NOMO-1 treated with dmso at 0.1 percent for 144 hours (cell line): ENCODE results near the gene KCNG2.

Source experiments
- DNase-seq: peaks from one replicate; lab custom pipeline; 2025; ENCODE audit not compliant: unreplicated experiment; lab: John Stamatoyannopoulos, UW

The KCNG2 gene

DNA sequence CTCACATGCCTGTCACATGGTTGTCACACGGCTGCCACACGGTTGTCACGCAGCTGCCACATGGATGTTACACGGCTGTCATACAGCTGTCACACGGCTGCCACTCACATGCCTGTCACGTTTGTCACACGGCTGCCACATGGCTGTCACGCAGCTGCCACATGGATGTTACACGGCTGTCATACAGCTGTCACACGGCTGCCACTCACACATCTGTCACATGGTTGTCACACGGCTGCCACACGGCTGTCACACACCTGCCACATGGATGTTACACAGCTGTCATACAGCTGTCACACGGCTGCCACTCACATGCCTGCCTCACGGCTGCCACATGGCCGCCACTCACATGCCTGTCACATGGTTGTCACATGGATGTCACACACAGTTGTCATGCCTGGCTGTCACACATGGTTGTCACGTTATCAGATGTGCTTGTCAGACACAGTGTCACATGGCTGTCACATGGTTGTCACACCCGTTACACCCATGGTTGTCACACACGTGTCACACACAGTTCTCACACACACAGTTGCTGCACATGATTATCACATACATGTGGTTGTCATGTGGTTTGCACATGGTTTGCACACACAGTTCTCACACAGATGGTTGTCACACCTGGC lies 19.4 kb downstream of the KCNG2 start:
- no peak for DNase-seq

DNA sequence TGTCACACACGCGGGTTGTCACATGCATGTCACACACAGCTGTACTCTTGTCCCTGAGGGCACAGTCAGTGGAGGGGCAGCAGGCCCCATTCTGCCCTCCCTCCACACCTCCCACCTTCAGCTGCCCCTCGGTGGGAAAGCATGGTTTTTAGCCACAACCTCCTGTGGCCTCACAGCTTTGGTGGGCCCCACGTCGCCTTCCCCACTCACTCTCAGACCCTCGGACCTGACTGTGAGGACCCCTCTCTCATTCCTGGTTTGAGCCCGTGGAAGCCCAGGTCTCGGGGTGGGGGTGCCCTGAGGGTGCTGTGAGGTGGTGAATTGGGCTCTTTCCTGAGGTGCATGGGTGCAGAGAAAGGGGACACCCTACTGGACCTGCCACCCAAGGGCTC lies 19.9 kb downstream of the KCNG2 start:
- DNase-seq: no peak

GRCh38 chr18:79818036-79818435 lies 20.3 kb downstream of the KCNG2 start:
- no peak for DNase-seq

DNA sequence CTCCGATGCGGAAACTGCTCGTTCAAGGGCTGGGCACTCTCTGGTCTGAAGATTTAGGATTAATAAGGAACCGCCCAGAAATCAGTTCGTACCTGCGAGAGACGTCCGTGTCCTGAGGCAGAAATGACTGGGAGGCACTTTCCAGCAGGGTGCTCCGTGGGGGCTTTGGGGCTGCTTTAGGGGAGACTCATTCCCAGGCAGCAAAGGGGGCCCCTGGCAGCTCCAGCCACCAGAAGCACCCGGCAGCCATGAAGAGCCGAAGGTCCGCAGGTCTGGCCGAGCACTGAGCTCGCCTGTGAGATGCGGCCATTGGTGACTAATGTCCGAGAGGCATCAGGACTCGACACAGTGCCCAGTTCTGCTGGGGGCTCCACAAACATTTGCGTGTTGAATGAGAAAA lies 20.9 kb downstream of the KCNG2 start:
- DNase-seq: no peak

- DNase-seq: no peak
These were observed 21.6 kb downstream of the KCNG2 start for GRCh38 chr18:79819064-79819967.

GRCh38 chr18:79819968-79820351 lies 22.2 kb downstream of the KCNG2 start:
- peak; percentile 96 for DNase-seq

GRCh38 chr18:79823120-79823519 lies 25.4 kb downstream of the KCNG2 start:
- no peak for DNase-seq

GRCh38 chr18:79825913-79826312 lies 28.2 kb downstream of the KCNG2 start:
- no peak for DNase-seq

DNA sequence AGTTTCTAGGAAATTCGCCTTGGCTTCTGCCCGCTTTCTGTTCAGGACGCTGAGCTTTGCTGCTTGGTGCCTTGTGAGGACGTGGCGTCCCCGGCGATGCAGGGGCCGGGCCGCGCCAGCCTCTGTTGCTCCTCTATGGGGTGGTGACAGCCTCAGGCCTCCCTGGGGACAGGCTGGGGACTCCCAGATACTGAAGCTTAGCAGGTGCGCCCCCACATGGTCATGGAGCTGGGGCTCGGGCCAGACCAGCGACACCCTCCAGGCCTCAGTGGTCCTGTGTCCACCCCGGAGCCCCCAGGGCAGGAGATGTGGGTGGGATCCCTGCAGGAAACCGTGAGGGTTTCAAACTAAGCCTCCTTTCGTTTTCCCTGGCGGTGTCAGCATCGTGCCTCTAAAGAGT lies 29.2 kb downstream of the KCNG2 start:
- DNase-seq: no peak

DNA sequence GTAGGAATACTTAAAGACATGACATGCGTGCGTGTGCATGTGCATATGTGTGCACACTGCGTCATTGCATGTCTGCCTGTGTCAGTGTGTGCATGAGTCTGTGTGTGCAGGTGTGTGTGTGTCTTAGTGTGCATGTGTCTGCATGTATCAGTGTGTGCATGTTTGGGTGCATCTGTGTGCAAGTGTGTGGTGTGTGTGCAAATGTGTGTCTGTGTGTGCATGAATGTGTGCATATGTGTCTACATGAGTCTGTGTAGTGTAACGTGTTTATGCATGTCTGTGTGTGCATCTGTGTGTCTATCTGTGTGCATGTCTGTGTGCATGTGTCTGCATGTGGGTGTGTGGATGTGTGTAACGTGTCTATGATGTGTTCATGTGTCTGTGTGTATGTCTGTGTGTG lies 30.5 kb downstream of the KCNG2 start:
- DNase-seq: no peak

- no peak for DNase-seq
These were observed 31.6 kb downstream of the KCNG2 start for GRCh38 chr18:79829136-79829854.

DNA sequence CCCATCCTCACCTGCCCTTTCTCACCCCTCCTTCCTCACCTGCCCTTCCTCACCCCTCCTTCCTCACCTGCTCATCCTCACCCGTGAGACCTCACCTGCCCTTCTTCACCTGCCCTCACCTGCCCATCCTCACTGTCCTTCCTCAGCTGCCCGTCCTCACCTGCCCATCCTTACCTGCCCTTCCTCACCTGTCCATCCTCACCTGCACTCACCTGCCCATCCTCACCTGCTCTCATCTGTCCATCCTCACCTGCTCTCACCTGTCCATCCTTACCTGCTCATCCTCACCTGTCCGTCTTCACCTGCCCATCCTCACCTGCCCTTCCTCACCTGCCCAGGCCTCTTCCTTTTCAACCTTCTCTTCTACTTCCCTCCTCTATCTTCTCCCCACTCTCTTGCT lies 34.4 kb downstream of the KCNG2 start:
- DNase-seq: no peak

DNA sequence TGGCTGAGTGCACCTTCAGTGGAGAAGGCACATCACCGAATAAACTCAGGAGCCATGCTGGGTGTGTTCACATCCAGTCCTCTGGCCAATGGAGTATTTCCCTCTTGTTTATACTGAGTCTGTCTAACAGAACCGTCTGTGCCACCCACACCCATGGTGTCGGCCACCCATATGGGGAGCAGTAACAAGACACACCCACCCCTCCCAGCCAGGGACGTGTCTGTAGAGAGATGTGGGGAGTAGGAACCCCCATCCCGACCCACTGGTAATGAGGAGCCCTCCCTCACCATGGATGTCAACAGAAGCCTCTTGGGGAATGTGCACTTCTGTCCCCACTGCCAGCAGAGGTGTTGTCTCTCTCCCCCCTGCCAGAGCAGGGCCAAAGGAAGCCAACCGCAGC lies 37.1 kb downstream of the KCNG2 start:
- DNase-seq: no peak

DNA sequence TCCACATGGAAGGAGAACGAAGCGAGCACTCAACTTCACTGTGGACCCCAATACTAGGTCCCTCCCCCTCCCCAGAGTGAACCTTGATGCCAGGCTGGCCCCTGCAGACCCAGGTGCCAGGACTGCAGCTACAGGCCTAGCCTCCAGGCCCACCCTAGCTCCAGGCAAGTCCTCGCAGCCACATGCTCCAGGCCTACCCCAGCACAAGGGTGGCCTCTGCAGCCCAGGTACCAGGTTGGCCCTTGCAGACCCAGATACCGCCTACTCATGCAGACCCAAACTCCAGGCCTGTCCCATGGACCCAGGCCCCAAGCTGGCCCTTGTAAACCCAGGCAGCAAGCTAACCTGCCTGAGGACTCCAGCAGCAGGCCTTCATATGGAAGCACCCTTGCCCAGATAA lies 44.2 kb downstream of the KCNG2 start:
- DNase-seq: no peak

- DNase-seq: no peak
These were observed 47.3 kb downstream of the KCNG2 start for GRCh38 chr18:79844999-79845563.

DNA sequence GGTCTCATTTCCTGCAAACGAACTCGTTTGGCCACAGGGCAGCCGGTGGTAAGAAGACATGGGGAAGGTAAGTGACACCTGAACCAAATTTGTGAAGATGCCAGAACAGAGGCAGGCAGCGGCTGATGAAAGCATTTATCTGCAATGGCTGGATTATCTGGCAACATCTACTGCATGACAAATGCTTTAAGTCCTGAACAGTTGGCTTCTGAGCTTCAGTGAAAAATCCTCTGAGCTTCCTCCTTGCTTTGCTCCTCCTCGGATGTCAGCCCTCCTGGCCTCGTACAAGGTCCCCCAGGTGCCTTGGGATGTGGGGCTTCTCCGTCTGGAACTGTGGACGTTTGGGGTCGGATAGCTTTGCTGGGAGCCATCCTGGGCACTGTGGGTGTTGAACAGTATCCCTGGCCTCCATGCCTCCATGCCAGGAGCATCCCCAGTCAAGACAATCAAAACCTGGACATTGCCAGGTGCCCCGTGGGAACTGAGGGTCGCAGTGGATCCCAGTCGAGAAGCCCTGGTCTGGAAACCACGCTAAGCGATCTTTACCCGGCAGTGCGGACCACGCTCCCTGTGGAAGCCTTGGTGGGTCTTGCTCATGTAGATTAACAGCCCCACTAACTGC lies 49.3 kb downstream of the KCNG2 start:
- DNase-seq: no peak

GRCh38 chr18:79847606-79848293 lies 50.0 kb downstream of the KCNG2 start:
- DNase-seq: no peak

GRCh38 chr18:79848294-79848578 lies 50.5 kb downstream of the KCNG2 start:
- DNase-seq: no peak

- no peak for DNase-seq
These were observed 51.0 kb downstream of the KCNG2 start for GRCh38 chr18:79848579-79849327.
